GM23248 (cell line): ENCODE data around the gene EBF3.

Experiments
- EZH2 ChIP-seq: fragments of 200-600 bp; sonication (generic); IDR thresholded peaks from 2 replicates; pipeline ENCODE4 v1.6.1; 2018; ENCODE audit warnings: antibody characterized with exemption, mild to moderate bottlenecking; ENCODE audit not compliant: insufficient read depth, poor library complexity, severe bottlenecking
- EZH2phosphoT487 ChIP-seq: fragments of 200-600 bp; sonication (generic); IDR thresholded peaks from 2 replicates; pipeline ENCODE4 v1.6.1; 2018; ENCODE audit warnings: antibody characterized with exemption, moderate library complexity, mild to moderate bottlenecking, low read depth; ENCODE audit not compliant: insufficient read depth

DNA sequence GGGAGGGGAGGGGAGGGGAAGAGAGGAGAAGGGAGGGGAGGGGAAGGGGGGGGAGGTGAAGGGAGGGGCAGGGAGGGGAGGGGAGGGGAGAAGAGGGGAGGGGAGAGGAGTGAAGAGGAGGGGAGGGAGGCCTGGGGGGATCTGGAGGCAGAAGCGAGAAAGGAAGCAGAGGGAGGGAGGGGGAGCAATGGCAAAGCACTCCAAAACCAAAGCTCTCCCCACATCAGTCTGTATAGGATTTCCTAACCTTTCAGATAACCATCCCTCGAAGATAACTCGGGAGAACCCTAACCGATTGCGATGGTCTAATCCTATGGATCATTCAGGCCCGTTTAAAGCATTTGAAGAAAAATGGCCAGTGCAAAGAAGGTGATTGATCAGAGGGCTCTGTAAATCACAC lies 19.0 kb downstream of the EBF3 start:
- no peak for TF ChIP-seq EZH2
- TF ChIP-seq EZH2phosphoT487 = no peak
